ENCODE measurements around the gene OAT.

Gene OAT

DNA sequence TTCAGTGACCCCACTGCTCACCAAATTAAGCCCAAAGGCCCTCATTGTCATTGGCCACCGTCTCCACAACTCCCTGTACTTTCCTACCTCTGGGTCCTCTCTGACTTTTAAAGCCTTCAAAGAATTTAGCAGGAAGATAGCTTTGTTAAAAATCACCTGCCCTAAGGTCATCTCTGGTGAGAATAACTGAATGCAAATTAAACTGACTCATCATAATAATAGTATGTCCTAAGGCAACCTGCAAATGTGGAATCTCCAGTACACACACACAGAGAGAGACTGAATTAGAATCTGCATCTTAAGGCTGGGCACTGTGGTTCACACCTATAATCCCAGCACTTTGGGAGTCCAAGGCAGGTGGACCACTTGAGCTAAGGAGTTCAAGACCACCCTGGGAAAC lies 24.1 kb downstream of the OAT start:
- no peak for DNase-seq

GRCh38 chr10:124392626-124393342 lies 25.9 kb downstream of the OAT start:
- DNase-seq = no peak

DNA sequence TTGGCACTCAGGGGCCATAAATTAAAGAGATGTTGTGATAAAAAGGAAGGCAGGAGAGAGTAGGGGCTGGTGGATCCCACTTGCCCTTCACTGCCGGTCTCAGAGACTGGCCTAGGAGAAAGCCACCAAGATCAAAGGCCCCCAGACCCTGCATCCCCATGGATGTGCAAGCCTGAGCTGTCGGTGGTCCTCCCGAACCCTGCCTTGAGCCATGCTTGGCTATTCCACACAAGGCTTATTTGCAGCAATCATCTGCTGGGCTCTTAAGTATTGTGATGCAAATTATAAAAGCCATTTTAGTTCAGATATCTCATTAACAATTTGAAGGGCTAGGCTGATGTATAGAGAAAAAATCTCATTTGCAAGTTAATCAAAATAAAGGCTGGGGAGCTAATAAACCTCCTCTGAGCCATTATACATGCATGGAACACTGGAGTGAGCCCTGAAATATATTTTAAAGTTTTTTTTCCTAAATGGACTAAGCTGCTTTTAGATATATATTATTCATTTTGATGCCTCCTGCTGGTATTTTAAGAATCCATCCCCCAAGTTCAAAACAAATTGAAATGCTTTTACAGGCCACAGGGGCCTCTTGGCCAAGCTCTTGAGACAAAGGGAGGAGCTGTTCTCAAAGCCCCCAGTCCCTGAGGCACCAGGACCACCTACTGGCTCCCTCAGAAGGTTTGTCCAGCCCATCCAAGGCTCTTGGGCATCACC lies 28.1 kb downstream of the OAT start:
- DNase-seq = no peak

DNA sequence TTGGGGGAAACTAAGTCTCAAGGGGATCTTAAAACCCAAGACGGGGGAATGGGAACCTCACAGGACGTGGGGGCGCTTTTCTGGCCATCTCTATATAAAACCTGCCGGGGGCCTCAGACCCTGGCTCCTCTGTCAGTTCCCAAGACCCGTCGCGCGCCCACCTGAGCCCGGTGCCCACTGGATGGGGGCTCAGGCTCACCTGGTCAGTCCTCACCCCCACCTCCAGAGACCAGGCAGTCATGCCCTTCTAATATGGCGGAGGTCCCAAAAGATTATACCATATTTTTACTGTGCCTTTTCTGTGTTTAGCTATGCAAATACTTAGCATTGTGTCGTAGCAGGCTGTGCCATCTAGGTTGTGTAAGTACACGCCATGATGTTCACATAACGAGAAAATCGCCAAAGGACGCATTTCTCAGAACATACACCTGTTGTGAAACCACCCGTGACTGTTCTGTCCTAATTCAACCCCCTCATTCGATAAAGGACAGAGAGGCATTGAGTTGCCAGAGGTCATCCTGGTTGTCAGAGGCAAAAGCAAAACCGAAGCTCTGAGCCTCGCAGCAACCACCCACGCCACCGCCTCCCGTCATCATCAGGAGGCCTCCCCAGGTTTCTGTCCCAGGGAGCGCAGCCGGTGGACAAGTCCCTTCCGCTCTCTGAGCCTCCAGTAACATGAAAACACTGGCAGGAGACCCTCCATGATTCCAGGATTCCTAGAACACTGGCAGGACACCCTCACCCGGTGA lies 28.9 kb downstream of the OAT start:
- DNase-seq = no peak

DNA sequence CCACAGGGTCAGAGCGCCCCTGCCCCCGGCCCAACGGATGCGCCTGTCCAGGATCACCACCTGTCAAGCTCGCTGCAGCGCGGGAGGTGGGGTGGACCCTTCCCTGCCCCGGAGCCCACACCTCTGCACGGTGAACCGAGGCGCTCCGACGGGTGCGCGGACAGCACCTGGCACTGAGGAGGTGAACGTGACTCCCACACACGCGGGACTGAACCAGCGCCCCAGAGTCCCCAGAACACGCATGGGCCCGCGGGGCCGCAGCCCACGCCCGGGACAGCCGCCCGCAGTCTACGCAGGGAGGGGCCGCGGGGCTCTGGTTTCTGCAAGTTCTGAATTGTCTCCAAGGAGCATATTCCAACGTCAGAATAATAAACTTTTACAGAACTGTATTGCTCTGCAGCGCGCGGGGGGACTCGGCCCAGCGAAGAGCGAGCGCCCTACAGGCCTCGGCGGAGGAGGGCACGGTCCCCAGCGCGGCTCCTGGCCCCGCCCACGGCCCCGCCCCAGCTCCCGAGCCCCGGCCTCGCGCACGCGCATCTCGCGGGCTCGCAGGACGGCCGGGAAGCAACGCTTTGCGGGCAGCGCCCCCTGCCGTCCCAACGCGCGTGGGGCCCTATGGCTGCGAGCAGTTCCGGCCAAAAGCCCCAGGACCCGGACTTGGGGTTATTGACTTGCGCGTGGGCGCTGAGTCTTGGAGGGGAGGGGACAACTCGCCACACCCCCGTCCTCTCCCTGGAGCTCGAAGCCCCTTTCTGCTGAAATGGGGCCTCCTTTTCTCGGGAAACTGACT lies 29.7 kb downstream of the OAT start:
- DNase-seq = no peak

DNA sequence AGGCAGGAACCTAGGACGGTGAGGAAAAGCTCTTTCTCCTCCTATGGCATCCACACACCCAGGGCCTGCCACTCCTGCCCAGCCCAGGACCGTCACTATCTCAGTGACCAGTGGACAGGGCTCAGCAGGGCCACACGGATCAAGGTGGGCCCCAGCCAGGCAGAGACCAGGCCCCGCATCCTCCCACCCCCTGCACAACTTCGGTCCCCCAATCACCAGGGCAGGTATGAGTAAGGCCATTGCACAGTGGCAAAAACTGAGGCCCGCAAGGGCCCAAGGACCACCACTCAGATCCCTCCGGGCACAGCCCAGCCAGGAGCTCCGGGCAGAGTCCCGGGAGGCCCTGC lies 30.3 kb downstream of the OAT start:
- no peak for DNase-seq

DNA sequence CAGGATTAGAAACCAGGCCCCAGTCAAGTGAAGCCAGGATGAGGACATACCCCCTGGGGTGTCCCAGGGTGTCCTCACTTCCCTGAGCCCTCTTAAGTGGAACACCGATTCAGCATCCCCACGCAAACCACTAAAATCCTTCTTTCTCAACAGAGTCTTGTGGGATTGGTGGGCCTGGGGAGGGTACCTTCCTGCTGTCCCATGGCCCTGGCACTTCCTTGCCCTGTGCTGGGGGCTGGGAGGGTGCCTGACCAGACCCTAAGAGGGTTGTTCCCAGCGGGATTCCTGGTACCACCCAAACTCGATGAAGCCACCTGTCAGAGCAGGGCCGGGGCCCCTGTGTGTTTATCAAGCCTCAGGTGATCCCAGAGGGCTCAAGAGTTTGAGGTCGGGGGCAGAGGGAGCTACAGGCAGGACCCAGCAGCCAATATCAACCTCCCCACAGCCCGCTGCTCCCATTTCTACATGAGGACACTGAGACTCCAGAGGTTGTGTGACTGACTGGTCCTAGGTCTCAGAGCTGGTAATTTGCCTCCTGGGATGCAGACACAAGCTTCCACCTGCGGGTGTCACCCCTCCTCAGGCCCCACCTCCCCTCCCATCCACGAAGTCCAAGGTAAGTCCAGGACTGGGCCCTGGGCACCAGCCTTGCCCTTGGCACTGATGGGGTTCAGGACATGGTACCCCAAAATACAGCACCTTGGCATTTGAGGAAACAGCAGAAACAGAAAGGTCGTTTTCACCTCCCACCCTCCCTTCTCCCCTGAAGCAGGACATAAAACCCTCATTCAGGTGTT lies 31.4 kb downstream of the OAT start:
- DNase-seq = no peak

DNA sequence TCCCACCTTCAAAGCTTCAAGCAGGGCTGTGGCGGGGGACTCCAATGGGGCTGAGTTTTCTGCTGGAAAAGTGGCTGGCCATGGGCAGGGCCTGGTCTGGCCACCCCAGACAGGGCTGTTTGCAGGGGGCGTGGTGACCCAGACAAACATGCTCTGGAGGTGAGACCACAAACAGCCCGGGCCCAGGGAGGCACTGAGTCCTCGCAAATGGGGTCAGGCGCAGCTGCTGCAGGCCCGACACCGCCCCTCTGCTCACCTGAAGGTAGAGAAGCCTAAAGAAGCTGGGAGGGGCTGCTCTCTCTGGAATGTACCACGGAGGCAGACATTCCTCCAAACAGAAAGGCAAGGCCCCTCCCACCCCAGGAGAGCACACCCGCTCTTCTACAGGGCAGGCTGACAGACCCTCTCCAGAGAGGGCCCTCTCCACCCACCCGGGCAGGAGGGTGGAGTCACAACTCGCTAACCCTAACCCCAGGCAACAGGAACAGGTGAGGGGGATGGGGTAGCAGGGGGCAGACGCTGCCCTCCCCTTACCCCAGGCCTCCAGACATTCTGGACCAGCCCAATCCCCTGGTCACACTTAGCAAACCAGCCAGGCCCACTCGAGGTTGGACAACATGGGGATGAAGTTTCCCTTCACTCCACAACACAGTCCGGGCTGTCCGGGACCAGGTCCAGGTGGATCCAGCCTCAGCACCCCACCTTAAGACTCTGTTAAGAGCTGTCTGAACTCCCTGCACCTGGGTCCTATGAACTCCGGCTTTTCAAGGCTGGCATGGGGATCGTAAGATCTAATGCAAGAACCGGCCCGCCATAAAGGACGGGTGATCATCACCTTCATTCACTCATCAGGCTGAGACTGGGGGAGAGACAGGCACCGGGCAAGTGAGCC lies 32.3 kb downstream of the OAT start:
- no peak for DNase-seq

DNA sequence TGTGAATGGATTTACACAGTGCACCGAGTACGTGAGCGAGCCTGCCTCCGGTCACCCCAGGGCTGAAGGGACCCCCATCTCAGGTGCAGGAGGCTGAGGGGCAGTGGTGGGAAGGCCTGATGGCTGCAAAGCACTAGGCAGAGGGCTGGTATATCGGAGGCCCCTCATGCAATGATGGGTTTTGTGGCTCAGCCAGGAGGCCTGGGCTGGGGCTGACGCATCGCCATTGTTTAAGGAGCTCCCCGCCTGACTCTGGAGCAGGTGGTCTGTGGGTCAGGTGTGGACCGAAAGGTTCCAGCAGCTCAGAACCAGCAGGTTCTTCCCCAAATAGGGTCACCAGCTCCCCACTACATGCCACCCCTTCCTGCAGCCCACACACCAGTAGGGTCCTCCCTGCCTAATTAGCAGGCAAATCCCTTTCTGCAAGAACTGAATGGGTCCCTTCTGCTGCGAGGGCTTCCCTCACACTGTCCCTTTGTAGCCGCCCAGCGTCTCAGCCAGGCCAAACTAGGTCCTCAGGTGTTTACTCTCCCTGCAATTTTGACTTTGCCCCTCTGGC lies 33.0 kb downstream of the OAT start:
- DNase-seq = no peak

GRCh38 chr10:124384591-124385190 lies 34.0 kb downstream of the OAT start:
- DNase-seq = no peak

DNA sequence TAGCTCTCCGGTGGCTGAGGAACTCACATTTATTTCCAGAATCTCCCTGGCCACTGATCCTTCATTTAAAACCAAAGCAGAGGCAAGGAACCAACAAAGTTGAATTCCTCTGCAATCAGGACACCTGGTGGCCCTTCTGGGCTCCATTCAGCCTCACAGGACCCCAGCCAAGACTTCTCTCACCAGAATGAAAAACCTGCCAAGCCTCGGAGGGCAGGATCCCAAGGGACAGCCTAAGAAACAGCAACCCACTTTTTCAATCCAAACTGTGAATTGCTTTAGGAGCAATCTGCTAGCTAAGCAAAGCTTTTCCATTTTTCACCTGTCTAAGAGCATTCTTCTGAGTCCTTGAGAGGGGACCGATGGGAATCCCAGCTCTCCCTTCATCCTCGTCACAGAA lies 34.6 kb downstream of the OAT start:
- DNase-seq = no peak

- DNase-seq = no peak
These were observed 35.2 kb downstream of the OAT start for GRCh38 chr10:124383496-124383895.

GRCh38 chr10:124381011-124381611 lies 37.6 kb downstream of the OAT start:
- DNase-seq = no peak

GRCh38 chr10:124380256-124380995 lies 38.3 kb downstream of the OAT start:
- DNase-seq = no peak

DNA sequence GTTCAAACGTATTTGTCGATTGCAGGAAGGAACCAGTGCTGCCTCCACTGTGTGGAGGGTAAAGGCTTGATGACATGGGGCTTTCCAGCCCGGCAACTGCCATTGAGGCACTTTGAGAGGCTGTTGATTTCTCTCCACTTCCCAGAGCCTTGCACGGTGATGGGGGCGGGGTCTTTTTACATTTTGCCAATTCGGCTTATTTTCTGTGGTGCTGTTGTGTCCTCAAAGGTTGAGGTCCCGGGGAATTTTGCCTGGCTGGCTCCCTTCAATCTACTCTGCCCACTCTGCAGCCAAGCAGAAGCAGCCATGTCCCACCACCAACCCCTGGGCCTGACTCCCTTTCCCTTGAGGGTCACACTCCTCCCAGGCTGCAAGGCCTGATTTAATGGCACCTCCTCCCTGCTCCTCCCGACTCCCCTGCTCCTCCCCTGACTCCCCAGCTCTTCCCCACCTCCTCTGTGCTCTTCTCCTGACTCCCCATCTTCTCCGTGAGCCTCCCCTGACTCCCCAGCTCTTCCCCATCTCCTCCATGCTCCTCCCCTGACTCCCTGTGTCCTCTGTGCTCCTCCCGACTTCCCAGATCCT lies 39.0 kb downstream of the OAT start:
- no peak for DNase-seq

DNA sequence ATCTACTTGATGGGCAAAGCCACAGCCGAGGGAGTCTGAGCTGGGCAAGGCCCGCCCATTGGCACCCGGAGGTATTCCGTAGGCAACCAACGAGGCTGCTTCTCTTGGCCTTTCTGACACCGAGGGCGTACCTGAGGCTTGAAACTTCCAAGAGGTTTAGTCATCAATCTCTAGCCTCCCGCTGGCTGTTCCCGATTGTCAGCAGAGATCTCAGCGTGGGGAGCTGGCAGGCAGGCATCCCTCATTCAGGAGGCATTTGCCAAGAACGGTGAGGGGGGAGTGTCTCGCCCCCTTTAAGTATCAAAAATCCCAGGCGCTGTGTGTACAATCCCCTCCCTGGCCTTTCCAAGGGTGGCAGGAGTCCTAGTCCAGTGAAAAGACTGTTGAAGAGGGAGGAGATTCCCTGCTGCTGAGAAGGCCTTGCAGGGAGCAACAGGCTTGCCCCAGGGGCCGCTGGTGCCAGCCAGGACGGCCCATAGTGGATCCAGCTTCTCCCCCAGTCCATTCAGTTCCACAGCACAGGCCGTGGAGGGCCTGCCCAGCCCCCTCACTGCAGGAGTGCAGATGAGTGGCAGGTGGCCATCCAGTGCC lies 39.7 kb downstream of the OAT start:
- DNase-seq = no peak

DNA sequence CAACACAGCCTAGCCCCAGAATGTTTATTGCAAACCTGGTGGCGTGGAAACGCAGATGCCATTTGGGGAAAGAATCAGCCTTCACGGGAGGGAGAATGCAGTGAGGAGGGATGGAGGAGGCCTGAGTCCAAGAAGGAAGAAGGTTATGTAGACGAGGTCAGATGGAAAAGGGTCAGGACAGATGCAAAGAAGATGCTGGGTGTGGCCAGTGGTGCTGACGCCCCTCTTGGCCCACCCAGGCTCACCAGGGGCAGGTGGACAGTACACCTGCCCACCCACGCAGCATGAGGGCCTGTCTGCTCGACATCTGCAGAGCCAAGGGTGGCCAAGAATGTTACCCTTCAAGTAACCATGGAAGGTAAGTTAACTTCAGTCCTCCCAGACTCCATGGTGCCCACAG lies 40.5 kb downstream of the OAT start:
- DNase-seq = no peak

GRCh38 chr10:124377101-124377500 lies 41.6 kb downstream of the OAT start:
- no peak for DNase-seq

- no peak for DNase-seq
These were observed 42.3 kb downstream of the OAT start for GRCh38 chr10:124376411-124376810.
